ENCODE data around the gene MAP3K14.

MAP3K14 gene

DNA sequence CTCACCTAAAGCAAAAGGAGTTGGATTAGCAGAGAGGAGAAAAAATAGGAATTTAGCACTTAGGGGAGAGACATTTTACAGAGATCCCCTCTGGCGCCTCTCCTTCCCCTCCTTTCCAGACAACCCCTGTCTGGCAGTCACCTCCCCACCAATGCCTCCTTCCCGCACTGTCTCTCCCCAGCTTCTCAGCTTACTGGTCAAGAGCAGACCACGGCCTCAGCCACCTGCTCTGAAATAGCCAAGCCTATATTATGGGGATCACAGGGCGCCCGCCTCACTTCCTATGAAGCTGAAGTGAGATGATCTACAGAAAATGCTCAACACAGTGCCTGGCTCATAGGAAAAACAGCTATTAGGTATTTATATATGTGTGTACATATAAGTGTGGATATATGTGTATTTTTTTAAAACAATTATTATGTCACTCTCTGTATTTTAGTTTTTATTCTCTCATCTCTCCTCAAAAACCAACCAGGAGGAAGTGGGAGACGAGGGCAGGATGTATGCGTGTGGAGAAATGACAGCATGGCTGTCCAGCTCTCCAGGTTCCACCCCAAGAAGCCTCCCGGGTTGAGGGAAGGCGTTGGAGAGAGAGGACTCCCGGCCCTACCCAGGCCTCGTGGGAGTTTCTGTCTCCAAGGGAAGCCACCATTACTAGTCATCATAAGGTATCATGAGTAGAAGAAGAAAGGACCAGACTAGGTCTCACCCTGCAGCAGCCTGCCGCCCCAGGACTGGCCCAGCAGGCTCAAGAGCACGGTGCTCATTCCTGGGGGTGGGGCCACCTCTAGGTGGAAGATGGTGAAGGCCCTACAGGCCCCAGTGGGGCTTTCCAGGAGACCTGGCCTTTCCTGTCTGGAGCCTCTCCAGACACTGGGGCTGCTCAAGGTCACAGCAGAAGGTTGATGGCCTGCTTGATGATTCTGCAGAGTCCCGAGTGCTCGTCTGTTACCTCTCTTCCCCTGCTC is 27.2 kb downstream of the MAP3K14 start:
- no peak for DNase-seq
- intact Hi-C loops (cut with DNase I): no loop called here

DNA sequence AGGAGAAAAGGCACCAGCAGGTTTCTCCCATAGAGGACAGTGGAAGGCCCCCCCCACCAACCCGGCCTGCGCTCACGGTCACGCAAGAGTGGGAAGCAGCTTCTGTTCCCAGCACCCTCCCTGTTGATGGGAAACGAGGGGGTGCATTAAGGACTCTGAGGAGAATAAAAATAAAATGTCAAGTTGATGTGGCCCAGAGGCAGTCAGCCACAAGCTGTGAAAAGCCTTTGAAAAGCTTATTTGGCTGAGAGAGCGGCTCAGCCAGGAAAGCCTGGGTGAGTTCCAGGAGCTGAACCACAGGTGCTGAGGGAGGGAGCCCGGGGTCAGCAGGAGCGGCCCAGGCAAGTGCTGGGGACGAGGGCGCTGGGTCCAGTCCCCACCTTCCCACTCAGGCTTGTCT is 28.0 kb downstream of the MAP3K14 start:
- DNase-seq: peak in 30 of 42 donors; percentile 9 to 83 (median 52)
- intact Hi-C loops (cut with DNase I): no loop called here

DNA sequence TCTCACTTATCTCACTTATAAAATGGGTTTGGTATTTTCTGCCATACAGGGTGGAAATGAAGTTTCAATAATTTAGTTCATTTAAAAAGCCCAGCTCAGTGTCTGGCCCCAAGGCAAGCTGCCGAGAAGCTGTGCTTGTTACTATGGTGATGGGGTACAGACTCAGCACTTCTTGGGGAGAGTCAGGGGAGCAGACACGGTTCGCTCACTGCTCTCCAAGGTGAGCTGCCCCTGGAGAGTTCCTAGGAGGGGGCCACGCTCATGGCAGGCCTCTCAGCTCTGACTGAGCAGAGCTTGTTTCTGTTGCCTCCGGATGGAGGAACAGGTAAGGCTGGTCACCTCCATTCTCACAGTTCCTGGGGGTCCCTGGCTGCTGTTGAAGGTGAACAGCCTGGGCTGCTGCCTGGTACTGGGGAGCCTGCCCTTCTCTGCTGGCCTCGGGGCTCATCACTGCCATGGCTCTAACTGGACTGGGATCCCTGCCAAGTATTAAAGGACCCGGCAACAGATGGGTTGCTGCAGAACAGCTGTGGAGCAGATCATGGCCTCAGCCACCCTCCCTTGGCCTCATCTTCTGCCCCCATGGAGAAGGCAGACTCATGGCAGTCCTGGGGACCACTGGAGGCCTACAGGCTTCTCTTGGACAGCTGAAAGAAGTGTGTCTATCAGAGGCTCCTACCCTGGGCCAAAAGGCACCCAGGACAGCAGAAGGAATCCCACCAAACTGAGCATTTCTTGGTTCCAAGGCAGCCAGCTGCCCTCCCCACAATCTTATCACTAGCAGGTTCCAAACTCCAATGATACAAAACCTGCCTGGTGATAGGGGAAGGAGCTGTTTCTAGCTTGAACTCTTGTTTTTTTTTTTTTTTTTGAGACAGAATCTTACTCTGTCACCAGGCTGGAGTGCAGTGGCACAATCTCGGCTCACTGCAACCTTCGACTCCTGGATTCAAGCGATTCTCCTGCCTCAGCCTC is 29.0 kb downstream of the MAP3K14 start:
- intact Hi-C loops (cut with DNase I): no loop called here
- DNase-seq: peak in 9 of 42 donors; percentile 22 to 65 (median 29)

DNA sequence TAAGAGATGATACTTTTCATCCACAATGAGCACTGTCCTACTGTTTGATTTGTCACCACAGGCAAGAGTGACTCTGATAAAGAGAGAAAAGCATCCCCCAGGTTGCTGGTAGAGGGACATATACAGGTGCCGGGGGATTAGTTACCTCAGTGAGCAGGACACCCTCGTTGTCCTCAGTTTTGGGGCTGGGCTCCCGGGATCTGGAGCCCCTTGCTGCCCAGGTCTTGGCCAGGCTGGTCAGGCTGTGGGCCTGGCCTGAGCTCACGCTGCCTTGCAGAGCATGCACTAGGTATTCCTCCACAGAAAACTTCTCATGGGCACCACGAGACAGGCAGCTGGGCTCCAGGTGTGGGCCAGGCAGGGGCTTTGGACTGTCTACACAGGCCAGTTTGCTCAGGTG is 30.5 kb downstream of the MAP3K14 start:
- intact Hi-C loops (cut with DNase I): no loop called here
- no peak for DNase-seq

DNA sequence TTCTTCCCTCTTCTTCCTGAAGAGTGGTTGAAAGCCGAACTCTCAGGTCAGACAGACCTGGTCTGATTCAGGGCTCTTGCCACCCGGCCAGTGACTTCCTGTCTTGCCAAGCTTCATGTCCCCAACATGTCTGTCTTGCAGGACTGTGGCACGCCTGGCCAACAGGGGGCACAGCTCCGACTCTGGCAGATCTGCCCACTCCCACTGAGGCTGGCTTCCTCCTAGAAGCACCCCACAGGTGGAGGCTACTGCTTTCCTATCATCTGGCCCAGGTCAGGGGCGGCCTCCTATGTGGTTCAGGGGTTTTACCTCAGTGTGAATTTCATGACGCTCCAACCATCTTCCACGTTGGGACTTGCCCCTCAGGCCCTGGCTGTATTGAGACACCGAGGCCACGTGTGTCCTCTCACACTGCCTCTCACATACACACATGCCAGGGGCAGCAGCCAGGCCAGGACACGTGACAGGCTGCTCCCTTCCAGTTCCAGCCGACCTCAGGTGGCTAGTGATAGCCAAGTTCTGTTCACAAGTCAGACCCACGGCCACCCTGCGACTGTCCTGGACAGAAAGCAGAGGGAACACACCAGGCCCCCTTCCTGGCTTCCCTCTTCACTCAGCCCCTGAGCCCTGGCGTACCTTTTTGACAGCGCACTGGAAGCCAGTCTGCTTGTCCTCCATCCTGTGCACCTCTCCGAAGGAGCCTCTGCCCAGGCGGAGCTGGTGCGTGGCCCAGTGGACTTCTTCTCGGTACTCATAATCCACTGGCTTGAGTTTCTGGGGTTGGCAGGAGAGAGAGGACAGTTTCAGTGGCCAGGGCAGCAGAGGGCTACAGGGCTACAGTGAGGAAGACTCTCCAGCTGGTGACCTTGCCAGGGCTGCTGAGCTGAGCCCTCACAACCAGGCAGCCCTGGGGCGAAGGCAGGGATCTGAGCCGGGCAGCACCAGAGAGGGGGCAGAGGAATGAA is 32.4 kb downstream of the MAP3K14 start:
- DNase-seq: no peak
- intact Hi-C loops (cut with DNase I): no loop called here

DNA sequence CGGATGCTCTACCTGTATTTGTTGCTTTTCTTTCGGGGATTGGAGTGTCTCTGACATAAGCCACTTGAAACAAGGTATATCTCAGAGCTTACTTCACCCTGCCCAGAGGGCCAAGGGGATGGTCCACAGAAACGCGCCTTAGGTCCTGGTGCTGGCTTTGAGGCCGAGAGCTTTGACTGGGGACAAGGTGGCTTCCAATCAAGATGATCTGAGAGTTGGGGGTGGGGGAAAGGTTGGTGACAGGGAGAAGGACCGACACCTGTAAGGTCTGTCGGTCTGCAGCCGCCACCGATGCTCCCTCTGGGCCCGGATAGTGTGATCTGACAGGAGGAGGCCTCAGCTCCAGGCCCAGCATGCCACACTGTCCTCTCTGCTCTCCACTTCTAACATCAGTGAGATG is 33.1 kb downstream of the MAP3K14 start:
- no peak for DNase-seq
- intact Hi-C loops (cut with DNase I): no loop called here

DNA sequence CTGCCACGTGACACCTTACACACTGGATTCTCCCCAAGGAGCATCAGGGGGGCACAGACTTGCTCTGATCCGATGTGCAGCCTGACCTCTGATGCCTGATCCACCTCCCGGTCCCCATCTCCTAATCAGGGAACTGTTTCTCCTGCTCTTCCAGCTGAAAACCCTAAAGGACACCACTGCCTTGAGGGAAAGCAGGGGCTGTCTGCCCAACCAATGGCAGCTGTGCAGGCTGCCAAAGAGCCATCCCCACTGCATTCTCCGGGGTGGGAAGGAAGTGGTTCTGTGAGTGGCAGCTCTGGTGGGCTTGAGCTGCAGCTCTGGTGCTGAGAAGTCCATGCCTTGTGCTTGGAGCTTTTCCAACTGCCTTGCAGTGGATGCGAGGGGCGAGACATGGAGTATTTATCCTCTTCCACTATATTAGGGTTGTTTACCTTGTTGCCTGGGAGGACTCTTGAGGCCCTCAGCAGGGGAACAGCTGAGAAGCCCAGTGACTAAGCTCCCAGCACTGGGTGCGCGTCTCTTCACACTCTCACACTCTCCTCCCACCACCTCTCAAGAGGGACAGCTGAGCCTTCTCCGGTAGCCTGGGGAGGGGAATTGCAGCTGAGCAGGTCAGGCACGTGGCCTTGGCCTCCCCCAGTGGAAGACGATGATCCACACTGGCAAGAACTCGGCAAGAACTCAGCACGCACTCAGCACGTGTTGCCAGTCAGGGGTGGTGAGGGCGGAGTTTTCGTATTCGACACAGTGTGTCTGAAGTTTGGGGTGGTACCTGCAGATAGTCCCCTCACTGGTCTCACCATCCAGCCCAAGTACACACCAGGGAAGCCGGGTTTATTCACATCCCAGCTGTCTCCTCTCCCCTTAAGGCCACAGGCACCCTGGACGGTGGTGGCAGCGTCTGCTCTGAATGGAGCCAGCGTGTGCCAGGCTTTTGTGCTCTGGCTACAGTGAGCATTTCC is 33.9 kb downstream of the MAP3K14 start:
- intact Hi-C loops (cut with DNase I): no loop called here
- peak in 4 of 42 donors; percentile 24 to 34 (median 24) for DNase-seq

DNA sequence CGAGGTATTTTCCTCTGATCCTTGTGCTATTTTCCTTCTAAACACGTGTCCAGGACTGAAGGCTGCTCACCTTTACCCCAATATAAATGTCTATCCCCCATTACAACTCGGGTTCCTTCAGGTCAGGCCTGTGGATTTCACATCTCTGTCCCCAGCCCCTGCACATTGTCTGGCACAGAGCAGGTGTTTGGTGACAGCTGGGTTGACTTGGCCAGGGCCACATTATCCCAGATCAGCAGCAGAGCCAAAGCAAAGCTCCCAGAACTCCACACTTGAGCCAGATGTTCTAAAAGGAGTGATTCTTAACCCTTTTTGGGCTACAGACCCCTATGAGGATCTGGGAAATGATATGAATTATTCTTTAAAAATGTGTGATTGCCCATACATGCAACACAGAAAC is 36.9 kb downstream of the MAP3K14 start:
- intact Hi-C loops (cut with DNase I): loop anchor here (5.0 kb wide), 1 partner anchor 37 kb away; the partner anchor contains the start of gene MAP3K14
- DNase-seq: no peak

DNA sequence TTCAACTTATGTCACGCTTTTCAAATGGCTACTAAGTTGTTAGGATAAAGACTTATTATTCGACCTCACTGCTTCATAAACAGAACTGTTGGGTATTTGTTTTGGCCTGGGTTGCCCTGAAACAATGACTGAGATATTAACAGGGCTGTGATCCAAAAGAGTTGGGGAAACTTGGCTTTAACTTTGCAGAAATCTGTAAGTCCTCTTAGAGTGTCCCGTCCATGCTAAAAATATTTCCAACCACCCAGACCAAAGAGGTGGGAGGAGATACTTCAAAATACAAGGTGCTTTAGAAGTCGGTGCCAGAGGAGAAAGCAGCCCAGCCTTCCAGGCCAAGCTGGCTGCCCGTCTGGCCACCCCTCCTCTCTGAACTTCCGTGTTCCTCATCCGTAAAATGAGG is 38.8 kb downstream of the MAP3K14 start:
- intact Hi-C loops (cut with DNase I): loop anchor here (2.0 to 5.0 kb wide), 2 partner anchors 39 to 107 kb away; partner anchors contain the start of gene MAP3K14
- no peak for DNase-seq

DNA sequence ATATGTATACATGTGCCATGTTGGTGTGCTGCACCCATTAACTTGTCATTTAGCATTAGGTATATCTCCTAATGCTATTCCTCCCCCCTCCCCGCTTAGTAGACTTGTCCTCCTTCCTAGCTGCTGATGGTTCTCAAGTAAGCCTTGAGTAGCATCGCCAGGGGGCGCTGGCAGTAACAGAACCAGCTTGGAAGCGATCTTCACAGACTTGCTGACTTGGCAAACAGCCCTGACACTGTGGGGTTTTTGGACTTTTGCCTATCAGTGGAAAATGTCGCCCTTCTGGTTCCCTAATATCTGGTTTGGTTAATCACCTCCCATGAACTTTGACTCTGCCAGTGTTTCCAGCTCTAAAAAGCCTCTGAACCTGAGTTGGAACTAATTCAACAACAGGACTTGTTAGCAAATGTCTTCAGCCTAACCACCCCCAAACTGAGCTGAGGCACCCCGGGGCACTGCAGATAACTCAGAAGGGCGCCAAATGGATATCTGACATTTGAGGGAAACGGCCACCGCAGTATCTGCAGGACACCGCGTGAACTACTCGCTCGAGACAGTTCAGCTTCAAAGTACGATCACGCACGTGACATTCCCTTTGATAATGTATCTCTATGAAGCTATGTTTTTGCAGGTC is 39.5 kb downstream of the MAP3K14 start:
- DNase-seq: peak; percentile 84 to 97 (median 92)
- intact Hi-C loops (cut with DNase I): loop anchor here (2.0 to 5.0 kb wide), 2 partner anchors 40 to 107 kb away; partner anchors contain the start of gene MAP3K14

DNA sequence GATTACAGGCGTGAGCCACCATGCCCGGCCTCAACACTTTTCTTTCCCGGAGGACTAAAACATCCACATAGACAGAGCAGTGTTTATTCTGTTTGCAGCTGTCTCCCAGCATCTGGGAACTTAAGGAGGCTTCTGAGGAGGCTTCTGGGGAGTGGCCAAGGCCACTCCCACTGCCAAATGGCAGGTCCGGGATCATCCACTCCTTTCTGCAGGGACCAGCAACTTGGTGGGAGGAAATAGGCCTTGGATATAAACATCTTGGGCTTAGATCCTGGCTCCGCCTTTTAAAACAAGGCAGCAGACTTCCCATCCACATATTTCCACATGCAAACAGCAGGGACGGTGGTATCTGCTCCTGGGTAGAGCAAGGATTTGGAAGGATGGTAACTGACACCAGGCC is 40.8 kb downstream of the MAP3K14 start:
- intact Hi-C loops (cut with DNase I): loop anchor here (2.0 to 5.0 kb wide), 2 partner anchors 41 to 109 kb away; partner anchors contain the start of gene MAP3K14

DNA sequence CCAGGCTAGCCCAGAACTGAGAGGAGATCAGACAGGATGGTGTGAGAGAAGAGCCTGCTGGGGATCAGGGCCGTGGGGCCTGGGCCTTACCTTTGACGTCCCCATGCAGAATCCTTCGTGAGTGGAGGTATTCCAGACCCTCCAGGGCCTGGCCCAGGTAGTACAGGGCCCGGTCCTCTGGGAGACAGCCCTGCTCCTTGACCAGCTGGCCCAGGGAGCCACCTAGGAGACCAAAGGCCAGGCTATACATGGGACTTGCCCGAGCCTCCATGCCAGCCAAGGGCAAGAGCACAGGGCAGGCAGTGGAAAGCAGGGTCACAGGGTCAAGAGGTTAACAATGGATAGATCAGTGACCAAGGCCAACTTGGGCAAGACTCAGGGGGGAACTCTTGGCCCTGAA is 42.8 kb downstream of the MAP3K14 start:
- intact Hi-C loops (cut with DNase I): no loop called here
- DNase-seq: no peak

More for the DNA sequence above, 40.8 kb downstream of the MAP3K14 start:
- no peak for DNase-seq

DNA sequence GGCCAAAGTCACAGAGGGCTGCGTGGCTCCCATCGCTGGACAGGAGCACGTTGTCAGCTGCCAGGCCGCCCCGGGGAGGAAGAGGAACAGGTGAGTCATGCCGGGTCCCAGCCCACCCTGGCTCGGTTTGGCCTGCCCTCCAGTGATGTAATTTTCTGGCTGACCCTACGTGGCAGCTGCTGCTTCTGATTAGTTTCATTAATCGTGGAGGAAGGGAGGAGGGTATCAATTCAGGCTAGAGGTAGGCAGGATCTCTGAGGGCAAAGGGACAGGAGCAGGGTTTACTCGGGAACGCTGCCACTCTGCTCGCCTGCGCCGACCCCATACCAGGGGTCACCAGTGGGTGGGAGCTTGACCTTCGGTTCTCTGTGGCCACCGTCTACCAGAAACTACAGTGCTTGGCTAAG is 43.3 kb downstream of the MAP3K14 start:
- intact Hi-C loops (cut with DNase I): no loop called here
- no peak for DNase-seq

DNA sequence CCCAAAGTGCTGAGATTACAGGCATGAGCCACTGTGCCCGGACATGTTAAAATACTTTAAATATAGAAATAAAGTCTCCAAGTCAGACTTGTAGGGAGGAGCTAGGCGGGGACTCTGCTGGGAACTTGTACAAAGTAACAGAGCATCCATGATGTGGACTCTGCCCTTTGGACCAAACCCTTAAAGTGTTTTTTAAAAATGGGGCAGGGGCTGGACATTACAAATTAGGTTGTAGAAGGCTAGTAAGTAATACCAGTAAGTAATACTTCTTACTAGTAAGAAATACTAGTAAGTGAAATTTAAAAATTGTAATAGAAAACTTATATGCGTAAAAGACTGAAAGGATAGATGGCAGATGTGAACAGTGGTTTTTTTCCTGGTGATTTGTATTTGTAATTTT is 45.2 kb downstream of the MAP3K14 start:
- no peak for DNase-seq
- intact Hi-C loops (cut with DNase I): no loop called here

DNA sequence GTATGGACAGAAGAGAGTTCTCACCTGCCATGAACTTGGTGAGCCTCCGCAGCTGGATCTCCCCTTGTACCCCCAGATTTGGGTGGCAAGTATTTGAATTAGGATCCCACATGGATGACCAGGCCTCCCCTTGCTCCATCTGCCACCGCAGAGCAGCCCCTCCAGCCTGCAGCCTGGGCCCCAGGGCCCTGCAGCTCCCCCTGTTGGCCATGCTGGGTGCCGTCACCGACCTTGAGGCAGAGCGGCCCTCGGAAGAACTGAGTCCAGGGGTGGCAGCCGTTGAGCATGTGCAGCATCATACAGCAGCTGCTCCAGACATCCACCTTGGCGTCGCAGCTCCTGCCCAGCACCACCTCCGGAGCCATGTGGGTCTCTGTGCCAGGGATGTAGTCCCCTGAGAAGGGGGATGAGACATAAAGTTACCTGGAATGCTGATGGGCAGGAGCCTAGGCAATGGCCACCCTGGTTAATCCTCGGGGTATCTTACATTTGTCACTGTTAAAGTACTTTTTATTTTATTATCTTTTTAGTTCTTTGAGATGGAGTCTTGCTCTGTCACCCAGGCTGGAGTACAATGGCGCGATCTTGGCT is 45.9 kb downstream of the MAP3K14 start:
- intact Hi-C loops (cut with DNase I): no loop called here

DNA sequence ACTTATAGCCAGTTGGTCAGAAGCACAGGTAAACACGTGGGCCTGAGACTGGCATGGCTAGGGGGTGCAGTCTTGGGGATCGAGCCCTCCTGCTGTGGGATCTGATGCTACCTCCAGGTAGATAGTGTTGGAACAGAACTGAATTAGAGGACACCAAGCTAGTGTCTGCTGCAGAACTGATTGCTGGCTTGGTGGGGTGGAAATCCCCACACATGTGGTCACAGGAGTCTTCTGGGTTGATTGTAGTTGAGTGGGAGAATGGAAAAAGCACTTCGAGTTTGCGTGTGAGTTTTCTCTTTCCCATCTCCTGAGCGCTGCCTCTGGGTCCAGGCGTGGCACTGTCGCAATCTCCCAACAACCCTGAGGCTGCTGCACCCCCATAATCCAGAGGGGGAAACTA is 46.9 kb downstream of the MAP3K14 start:
- intact Hi-C loops (cut with DNase I): no loop called here
- DNase-seq: no peak

More for the DNA sequence above, 45.9 kb downstream of the MAP3K14 start:
- DNase-seq: no peak

Data from head of caudate nucleus (tissue), 42 donors.